Heart left ventricle (tissue), 13 donors: ENCODE results near the gene CTNNA3.

Source experiments
- POLR2A ChIP-seq, 2 donors: fragments of 450-650 bp; IDR thresholded peaks; one replicate each; pipeline ENCODE4 v1.6.1; 2017; ENCODE audit warnings: antibody characterized with exemption in 2 of 2, mild to moderate bottlenecking in 2 of 2, moderate library complexity in 2 of 2
- TF ChIP-seq, protein P1 (sequence below), 12 donors: fragments of 200-600 bp; sonication (generic) in 4 of 12; IDR thresholded peaks; one replicate each; pipeline versions ENCODE4 v1.5.0 to v1.8.0; 2018 to 2022; ENCODE audit warnings: antibody characterized with exemption in 12 of 12, mild to moderate bottlenecking in 5 of 12
- donor health status: ischemic (EF 13 %, LVEDD 7.1; RV severe dilation, severe dysfunction).
- donor health status: DM: no; HTN: yes; CAD: no.
- donor health status: DM: no; HTN: no; CAD: no.
- donor health status: ischemic (EF 25% LVEDD 6.9; RV normal size, moderate dysfunction).
- donor health status: ischemic (EF 25% LVEDD 5.7; RV mildly dilated, moderate dysfunction).
- donor health status: ischemic (EF 35%, LVEDD 5.7; RV mildly dilated, moderate dysfunction).
- donor health status: nonischemic (EF 11% LVEDD 7.7; RV severe dilation, severe dysfunction).
- donor health status: DM: yes; HTN: yes; CAD: no.
- donor health status: PGD.
- donor health status: ischemic (EF 29% LVEDD 5.4; RV normal size, mild dysfunction).
- donor health status: nonischemic (EF 23%, LVEDD 6.1; RV moderate dilation, normal function).

DNA sequence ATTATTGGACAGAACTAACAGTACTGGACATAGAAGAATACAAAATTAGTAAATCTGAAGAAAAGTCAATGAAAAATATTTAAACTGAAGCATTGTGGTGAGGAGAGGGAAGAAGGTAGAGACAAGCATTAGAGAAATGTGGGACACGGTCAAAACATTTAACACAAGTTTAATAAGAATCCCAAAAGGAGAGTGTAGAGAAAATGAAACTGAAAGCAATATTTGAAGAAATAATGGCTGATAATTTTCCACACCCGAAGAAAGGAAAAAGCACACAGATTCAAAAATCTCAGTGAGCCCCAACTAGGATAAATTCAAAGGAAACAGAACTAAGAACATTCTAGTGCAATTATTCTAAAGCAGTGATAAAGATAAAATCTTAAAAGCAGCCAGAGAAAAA is 896.5 kb downstream of the CTNNA3 start:
- TF ChIP-seq, protein P1, sequence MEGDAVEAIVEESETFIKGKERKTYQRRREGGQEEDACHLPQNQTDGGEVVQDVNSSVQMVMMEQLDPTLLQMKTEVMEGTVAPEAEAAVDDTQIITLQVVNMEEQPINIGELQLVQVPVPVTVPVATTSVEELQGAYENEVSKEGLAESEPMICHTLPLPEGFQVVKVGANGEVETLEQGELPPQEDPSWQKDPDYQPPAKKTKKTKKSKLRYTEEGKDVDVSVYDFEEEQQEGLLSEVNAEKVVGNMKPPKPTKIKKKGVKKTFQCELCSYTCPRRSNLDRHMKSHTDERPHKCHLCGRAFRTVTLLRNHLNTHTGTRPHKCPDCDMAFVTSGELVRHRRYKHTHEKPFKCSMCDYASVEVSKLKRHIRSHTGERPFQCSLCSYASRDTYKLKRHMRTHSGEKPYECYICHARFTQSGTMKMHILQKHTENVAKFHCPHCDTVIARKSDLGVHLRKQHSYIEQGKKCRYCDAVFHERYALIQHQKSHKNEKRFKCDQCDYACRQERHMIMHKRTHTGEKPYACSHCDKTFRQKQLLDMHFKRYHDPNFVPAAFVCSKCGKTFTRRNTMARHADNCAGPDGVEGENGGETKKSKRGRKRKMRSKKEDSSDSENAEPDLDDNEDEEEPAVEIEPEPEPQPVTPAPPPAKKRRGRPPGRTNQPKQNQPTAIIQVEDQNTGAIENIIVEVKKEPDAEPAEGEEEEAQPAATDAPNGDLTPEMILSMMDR (IDR thresholded peaks at IDR 0.05): no peak
- no peak for TF ChIP-seq POLR2A (IDR thresholded peaks at IDR 0.05)
